Measurements from ENCODE around the gene ITGB6. TPM values are rescaled to one million over a fixed set of nuclear protein-coding genes. Genes with fewer than 3 reads are reported as not detected.

ITGB6 gene
- total RNA-seq, 1 donor, result under 0.01 TPM

- no peaks in the 10 kb centered on the region for H4K20me1 ChIP-seq (ENCODE audit: insufficient read depth, low read length)
- H3K36me3 ChIP-seq (ENCODE audit: insufficient read depth, low read length), result no peaks in the 10 kb centered on the region
- H3K4me1 ChIP-seq (ENCODE audit: insufficient read depth, low read length), result peaks cover 9% of the 10 kb centered on the region
- H2AFZ ChIP-seq (ENCODE audit: low read length), result peak within 1 kb of the TSS; percentile 93
- H3K79me2 ChIP-seq (ENCODE audit: insufficient read depth, low read length), result peaks cover 28% of the 10 kb centered on the region
- H3K9me3 ChIP-seq (ENCODE audit: low read depth, low read length), result no peaks in the 10 kb centered on the region
- peak within 1 kb of the TSS; percentile 92 for H3K4me2 ChIP-seq (ENCODE audit: insufficient read depth, low read length)
- no peak for TF ChIP-seq CTCF (IDR thresholded peaks at IDR 0.05; ENCODE audit: extremely low read depth, low read depth, low read length)
- H3K27ac ChIP-seq (ENCODE audit: low read depth, low read length), result no peak within 1 kb of the TSS
- peak within 1 kb of the TSS; percentile 83 for H3K4me3 ChIP-seq (ENCODE audit: insufficient read depth, low read length)
- peak; percentile 91 for DNase-seq (ENCODE audit: insufficient read length, low spot score, missing footprints)
- peaks cover 2% of the 10 kb centered on the region for H3K27me3 ChIP-seq (ENCODE audit: insufficient read depth, low read length)
These were observed 137.6 kb downstream of the ITGB6 start, which contains the start of gene PLA2R1 for GRCh38 chr2:160062292-160063005. Gene PLA2R1 (minus strand): TSS chr2:160062615. CDS start chr2:160062403, 212 bp downstream.

- peaks cover 33% of the 10 kb centered on the region for H3K79me2 ChIP-seq (ENCODE audit: insufficient read depth, low read length)
- H3K27me3 ChIP-seq (ENCODE audit: insufficient read depth, low read length), result peaks cover 2% of the 10 kb centered on the region
- H3K9me3 ChIP-seq (ENCODE audit: low read depth, low read length), result no peaks in the 10 kb centered on the region
- peaks cover 9% of the 10 kb centered on the region for H3K4me1 ChIP-seq (ENCODE audit: insufficient read depth, low read length)
- H4K20me1 ChIP-seq (ENCODE audit: insufficient read depth, low read length), result no peaks in the 10 kb centered on the region
- H3K4me2 ChIP-seq (ENCODE audit: insufficient read depth, low read length), result peak overlapping the region; percentile 92
- H3K27ac ChIP-seq (ENCODE audit: low read depth, low read length), result no peak overlapping the region
- no peak for TF ChIP-seq CTCF (IDR thresholded peaks at IDR 0.05; ENCODE audit: extremely low read depth, low read depth, low read length)
- H3K4me3 ChIP-seq (ENCODE audit: insufficient read depth, low read length), result peak overlapping the region; percentile 83
- DNase-seq (ENCODE audit: insufficient read length, low spot score, missing footprints), result peak; percentile 82
- peak overlapping the region; percentile 93 for H2AFZ ChIP-seq (ENCODE audit: low read length)
- no peaks in the 10 kb centered on the region for H3K36me3 ChIP-seq (ENCODE audit: insufficient read depth, low read length)
These were observed 138.2 kb downstream of the ITGB6 start for GRCh38 chr2:160061944-160062291.

- peaks cover 37% of the 10 kb centered on the region for H3K79me2 ChIP-seq (ENCODE audit: insufficient read depth, low read length)
- H3K4me3 ChIP-seq (ENCODE audit: insufficient read depth, low read length), result peak overlapping the region; percentile 83
- no peaks in the 10 kb centered on the region for H3K36me3 ChIP-seq (ENCODE audit: insufficient read depth, low read length)
- H3K4me2 ChIP-seq (ENCODE audit: insufficient read depth, low read length), result peak overlapping the region; percentile 92
- H3K27me3 ChIP-seq (ENCODE audit: insufficient read depth, low read length), result peaks cover 2% of the 10 kb centered on the region
- no peak for DNase-seq (ENCODE audit: insufficient read length, low spot score, missing footprints)
- H2AFZ ChIP-seq (ENCODE audit: low read length), result peak overlapping the region; percentile 58
- H4K20me1 ChIP-seq (ENCODE audit: insufficient read depth, low read length), result no peaks in the 10 kb centered on the region
- no peak for TF ChIP-seq CTCF (IDR thresholded peaks at IDR 0.05; ENCODE audit: extremely low read depth, low read depth, low read length)
- H3K27ac ChIP-seq (ENCODE audit: low read depth, low read length), result no peak overlapping the region
- peaks cover 9% of the 10 kb centered on the region for H3K4me1 ChIP-seq (ENCODE audit: insufficient read depth, low read length)
- no peaks in the 10 kb centered on the region for H3K9me3 ChIP-seq (ENCODE audit: low read depth, low read length)
These were observed 138.5 kb downstream of the ITGB6 start for GRCh38 chr2:160061533-160061932.

- no peak for DNase-seq (ENCODE audit: insufficient read length, low spot score, missing footprints)
These were observed 139.8 kb downstream of the ITGB6 start for GRCh38 chr2:160060297-160060696.

More at GRCh38 chr2:160060297-160060696, 139.8 kb downstream of the ITGB6 start:
- H3K36me3 ChIP-seq (ENCODE audit: insufficient read depth, low read length), result no peaks in the 10 kb centered on the region
- no peaks in the 10 kb centered on the region for H3K9me3 ChIP-seq (ENCODE audit: low read depth, low read length)
- H3K4me2 ChIP-seq (ENCODE audit: insufficient read depth, low read length), result no peak overlapping the region
- no peaks in the 10 kb centered on the region for H4K20me1 ChIP-seq (ENCODE audit: insufficient read depth, low read length)
- peaks cover 2% of the 10 kb centered on the region for H3K27me3 ChIP-seq (ENCODE audit: insufficient read depth, low read length)
- H3K79me2 ChIP-seq (ENCODE audit: insufficient read depth, low read length), result peaks cover 37% of the 10 kb centered on the region
- H2AFZ ChIP-seq (ENCODE audit: low read length), result no peak overlapping the region
- H3K27ac ChIP-seq (ENCODE audit: low read depth, low read length), result no peak overlapping the region
- TF ChIP-seq CTCF (IDR thresholded peaks at IDR 0.05; ENCODE audit: extremely low read depth, low read depth, low read length), result no peak
- H3K4me1 ChIP-seq (ENCODE audit: insufficient read depth, low read length), result peaks cover 11% of the 10 kb centered on the region
- H3K4me3 ChIP-seq (ENCODE audit: insufficient read depth, low read length), result no peak overlapping the region

All from osteoblast (primary cell).